IMR-90 (cell line): ENCODE measurements around the gene PLXNB3. TPM values are rescaled to one million over a fixed set of nuclear protein-coding genes. Genes with fewer than 3 reads are reported as not detected.

Experiments
- ATAC-seq: fragments of 200-7000 bp; cut with Tn5 transposase; 2 replicates; pipeline ENCODE4 v1.9.1; 2020; ENCODE audit warnings: low read depth, mild to moderate bottlenecking, moderate library complexity
- BruUV-seq: library from RNA; stranded (reverse); fragments of 400-500 nt; replicated peaks from 2 replicates; lab custom pipeline; 2021; lab: Mats Ljungman, UMichigan
- CTCF ChIA-PET: fragments of 300-600 bp; formaldehyde crosslinking; extraction: SDS; loops from one replicate; lab custom pipeline; 2021; ENCODE audit warnings: antibody characterized with exemption; lab: Yijun Ruan, JAX
- POLR2A ChIA-PET: fragments of 300-600 bp; sonication (Branson Sonifier 250); formaldehyde crosslinking; loops from one replicate; lab custom pipeline; 2022; ENCODE audit warnings: antibody characterized with exemption; ENCODE audit not compliant: unreplicated experiment; lab: Charles Lee
- DNase-seq: peaks from one replicate; pipeline ENCODE4 v3.0.0; 2013
- H2AFZ ChIP-seq: replicated peaks from 2 replicates; pipeline ENCODE3; 2013; ENCODE audit warnings: low read length, mild to moderate bottlenecking; ENCODE audit not compliant: poor library complexity
- H2AK5ac ChIP-seq: 2 replicates; pipeline ENCODE4 v1.6.1; 2013; ENCODE audit warnings: low read depth, low read length, inconsistent platforms
- H2AK9ac ChIP-seq: replicated peaks from 2 replicates; pipeline ENCODE3; 2013; ENCODE audit warnings: mild to moderate bottlenecking, low read depth, low read length, moderate library complexity; ENCODE audit not compliant: poor library complexity
- H2BK120ac ChIP-seq: 2 replicates; pipeline ENCODE4 v1.6.1; 2013; ENCODE audit warnings: low read depth, low read length, inconsistent platforms
- H2BK15ac ChIP-seq: 3 replicates; pipeline ENCODE4 v1.6.1; 2013; ENCODE audit warnings: low read depth, low read length, inconsistent platforms
- H2BK20ac ChIP-seq: 2 replicates; pipeline ENCODE4 v1.6.1; 2013; ENCODE audit warnings: low read depth, mild to moderate bottlenecking, inconsistent platforms, low read length, moderate library complexity
- H2BK5ac ChIP-seq: 2 replicates; pipeline ENCODE4 v1.6.1; 2013; ENCODE audit warnings: mild to moderate bottlenecking, low read depth, low read length, inconsistent platforms; ENCODE audit not compliant: poor library complexity, severe bottlenecking
- H3K14ac ChIP-seq: replicated peaks from 2 replicates; pipeline ENCODE4 v1.6.1; 2013; ENCODE audit warnings: low read depth, low read length, inconsistent platforms
- H3K18ac ChIP-seq: 2 replicates; pipeline ENCODE4 v1.6.1; 2013; ENCODE audit warnings: low read depth, low read length, control low read depth
- H3K23ac ChIP-seq: 2 replicates; pipeline ENCODE4 v1.6.1; 2013; ENCODE audit warnings: low read depth, low read length, inconsistent platforms
- H3K27ac ChIP-seq: 2 replicates; pipeline ENCODE4 v1.5.1; 2013; ENCODE audit warnings: mild to moderate bottlenecking, control low read depth, low read length; ENCODE audit not compliant: insufficient read depth
- H3K27me3 ChIP-seq: 2 replicates; pipeline ENCODE4 v1.6.1; 2013; ENCODE audit warnings: low read length; ENCODE audit not compliant: control insufficient read depth, insufficient read depth
- H3K36me3 ChIP-seq: 2 replicates; pipeline ENCODE4 v1.6.1; 2013; ENCODE audit warnings: low read length, mixed read lengths; ENCODE audit not compliant: control insufficient read depth, insufficient read depth
- H3K4ac ChIP-seq: 2 replicates; pipeline ENCODE4 v1.6.1; 2013; ENCODE audit warnings: low read depth, low read length, inconsistent platforms
- H3K4me1 ChIP-seq: 2 replicates; pipeline ENCODE4 v1.6.1; 2013; ENCODE audit warnings: low read length, mixed read lengths; ENCODE audit not compliant: control insufficient read depth, insufficient read depth
- H3K4me2 ChIP-seq: 2 replicates; pipeline ENCODE4 v1.6.1; 2013; ENCODE audit warnings: low read depth, mild to moderate bottlenecking, control low read depth, low read length, moderate library complexity
- H3K4me3 ChIP-seq: 2 replicates; pipeline ENCODE4 v1.5.1; 2013; ENCODE audit warnings: low read depth, mild to moderate bottlenecking, control low read depth, low read length, moderate library complexity; ENCODE audit not compliant: insufficient read depth
- H3K56ac ChIP-seq: 2 replicates; pipeline ENCODE4 v1.6.1; 2013; ENCODE audit warnings: low read length, inconsistent platforms; ENCODE audit not compliant: insufficient read depth; ENCODE audit errors: extremely low read depth
- H3K79me1 ChIP-seq, 2 experiments: 2 replicates each; pipeline ENCODE4 v1.6.1; 2013; ENCODE audit warnings: low read length in 2 of 2, inconsistent platforms in 1 of 2, low read depth in 1 of 2
- H3K9ac ChIP-seq: 2 replicates; pipeline ENCODE4 v1.6.1; 2013; ENCODE audit warnings: low read depth, low read length, control low read depth
- H3K9me1 ChIP-seq: 2 replicates; pipeline ENCODE4 v1.6.1; 2013; ENCODE audit warnings: low read length, inconsistent platforms; ENCODE audit not compliant: insufficient read depth
- H3K9me3 ChIP-seq: 2 replicates; pipeline ENCODE4 v1.6.1; 2013; ENCODE audit warnings: low read length; ENCODE audit not compliant: control insufficient read depth, insufficient read depth
- H4K20me1 ChIP-seq: 2 replicates; pipeline ENCODE4 v1.6.1; 2013; ENCODE audit warnings: low read length, inconsistent platforms; ENCODE audit not compliant: insufficient read depth
- H4K5ac ChIP-seq: 2 replicates; pipeline ENCODE4 v1.6.1; 2013; ENCODE audit warnings: mild to moderate bottlenecking, low read depth, low read length, control low read depth
- H4K8ac ChIP-seq, 2 experiments: 2 replicates each; pipeline ENCODE4 v1.6.1; 2013; ENCODE audit warnings: low read depth in 2 of 2, low read length in 2 of 2, control low read depth in 1 of 2, inconsistent platforms in 1 of 2
- H4K91ac ChIP-seq: 2 replicates; pipeline ENCODE4 v1.6.1; 2013; ENCODE audit warnings: low read depth, low read length, inconsistent platforms; ENCODE audit not compliant: insufficient read depth
- CEBPB ChIP-seq: IDR thresholded peaks from 2 replicates; pipeline ENCODE4 v1.6.1; 2012; ENCODE audit warnings: low read depth, low read length, improper control_type of control experiment
- CHD1 ChIP-seq: IDR thresholded peaks from 2 replicates; pipeline ENCODE4 v1.6.1; 2012; ENCODE audit warnings: low read depth, low read length, improper control_type of control experiment
- CTCF ChIP-seq: conservative IDR thresholded peaks from 2 replicates; pipeline ENCODE4 v1.5.1; 2012; ENCODE audit warnings: mild to moderate bottlenecking, low read depth, low read length, improper control_type of control experiment
- MAFK ChIP-seq: IDR thresholded peaks from 2 replicates; pipeline ENCODE4 v1.6.1; 2012; ENCODE audit warnings: low read depth, low read length, improper control_type of control experiment
- MXI1 ChIP-seq: IDR thresholded peaks from 2 replicates; pipeline ENCODE4 v1.6.1; 2012; ENCODE audit warnings: low read depth, mild to moderate bottlenecking, low read length, moderate library complexity, borderline replicate concordance
- NFE2L2 ChIP-seq: fragments of 150-350 bp; IDR thresholded peaks from 2 replicates; pipeline ENCODE4 v1.6.1; 2016; ENCODE audit warnings: low read depth, mild to moderate bottlenecking, low read length
- RAD21 ChIP-seq: IDR thresholded peaks from 2 replicates; pipeline ENCODE4 v1.6.1; 2012; ENCODE audit warnings: low read length, improper control_type of control experiment
- RCOR1 ChIP-seq: IDR thresholded peaks from 2 replicates; pipeline ENCODE4 v1.6.1; 2012; ENCODE audit warnings: mild to moderate bottlenecking, low read length, improper control_type of control experiment; ENCODE audit not compliant: insufficient replicate concordance
- RFX5 ChIP-seq: IDR thresholded peaks from 2 replicates; pipeline ENCODE4 v1.8.0; 2012; ENCODE audit warnings: low read depth, mild to moderate bottlenecking, low read length, moderate library complexity
- SMC3 ChIP-seq: fragments of 150-350 bp; IDR thresholded peaks from 2 replicates; pipeline ENCODE4 v1.6.1; 2016; ENCODE audit warnings: low read depth, mild to moderate bottlenecking, antibody characterized with exemption, low read length, moderate library complexity
- USF2 ChIP-seq: fragments of 150-350 bp; IDR thresholded peaks from 2 replicates; pipeline ENCODE4 v1.6.1; 2017; ENCODE audit warnings: mild to moderate bottlenecking, antibody characterized with exemption, low read length, low read depth
- WGBS, 2 experiments: methylation state at CpG; one replicate each; pipeline versions ENCODE4 v1.1.5 to v1.1.7; 2013; ENCODE audit warnings: missing lambda C conversion rate in 2 of 2; ENCODE audit not compliant: insufficient read length in 1 of 2; ENCODE audit errors: extremely low coverage in 2 of 2; 5-methylcytosine and 5-hydroxymethylcytosine counted together
- dilution Hi-C: fragments of 300-500 bp; cut with HindIII; formaldehyde crosslinking; loops from one replicate; pipeline ENCODE4 v1.14.3; 2018; ENCODE audit warnings: low sequenced_read_pairs; ENCODE audit not compliant: unreplicated experiment
- in situ Hi-C: fragments of 300-500 bp; cut with MboI; formaldehyde crosslinking; loops from 3 replicates; pipeline ENCODE4 v1.14.3; 2019; ENCODE audit warnings: low sequenced_read_pairs, inconsistent platforms, mixed read lengths
- intact Hi-C: fragments of 100-400 bp; cut with micrococcal nuclease; formaldehyde crosslinking; loops from 2 replicates; pipeline ENCODE4 v1.10.0; 2022
- polyA plus RNA-seq, 3 experiments: library from polyadenylated mRNA; depleted of rRNA; stranded (reverse); fragments of >200 nt; gene quantifications; 2 replicates each; pipeline ENCODE4 v1.2.3, GENCODE V29; 2012; ENCODE audit warnings: low replicate concordance in 1 of 3
- total RNA-seq: library from RNA; depleted of rRNA; stranded (reverse); fragments of >200 nt; gene quantifications from 2 replicates; pipeline ENCODE4 v1.2.3, GENCODE V29; 2012
- TF ChIP-seq, protein P1 (sequence below): fragments of 150-350 bp; IDR thresholded peaks from 2 replicates; pipeline ENCODE4 v1.6.1; 2016; ENCODE audit warnings: low read depth, mild to moderate bottlenecking, low read length, moderate library complexity, borderline replicate concordance

The PLXNB3 gene
- total and polyA plus RNA-seq, 2 of the 4 experiments (the other 2 are of a cell fraction), result 0.36 to 22.3 TPM

GRCh38 chrX:153719238-153719637 lies 44.8 kb upstream of the PLXNB3 start:
- intact Hi-C loops, result no loop called here
- Histone ChIP-seq H4K20me1 (peaks cover 14% of the 10 kb centered on the region), H2AFZ (no peak overlapping the region), H3K27ac (no peak overlapping the region), H3K56ac (no peak overlapping the region), H3K23ac (no peak overlapping the region), H2BK5ac (no peak overlapping the region), H3K4me2 (no peak overlapping the region), H3K18ac (no peak overlapping the region), H2BK20ac (no peak overlapping the region), H3K4me3 (no peak overlapping the region), H3K9me3 (no peaks in the 10 kb centered on the region), H3K9ac (no peak overlapping the region), H3K27me3 (no peaks in the 10 kb centered on the region), H4K5ac (no peak overlapping the region), H4K91ac (no peak overlapping the region), H3K14ac (no peak overlapping the region), H4K8ac (no peak overlapping the region), H3K4ac (no peak overlapping the region), H3K9me1 (no peaks in the 10 kb centered on the region; the same call in 1 of the 2 replicates), H3K36me3 (peaks cover 36% of the 10 kb centered on the region), H3K79me1 (peaks cover 5 to 12% of the 10 kb centered on the region in 2 experiments; a peak in 3 of 4 replicates), H2AK9ac (no peak overlapping the region), H2BK120ac (no peak overlapping the region), H3K4me1 (peaks cover 2% of the 10 kb centered on the region; the same call in 1 of the 2 replicates), H2AK5ac (no peak overlapping the region), H2BK15ac (no peak overlapping the region)
- no TSS peak for BruUV-seq
- no peak for DNase-seq
- dilution Hi-C loops, result no loop called here
- TF ChIP-seq NFE2L2 (no peak), CEBPB (no peak), SMC3 (no peak), MAFK (no peak), MXI1 (no peak), CHD1 (no peak), RCOR1 (no peak), RAD21 (no peak), RFX5 (no peak), CTCF (no peak), USF2 (no peak)
- TF ChIP-seq, protein P1, sequence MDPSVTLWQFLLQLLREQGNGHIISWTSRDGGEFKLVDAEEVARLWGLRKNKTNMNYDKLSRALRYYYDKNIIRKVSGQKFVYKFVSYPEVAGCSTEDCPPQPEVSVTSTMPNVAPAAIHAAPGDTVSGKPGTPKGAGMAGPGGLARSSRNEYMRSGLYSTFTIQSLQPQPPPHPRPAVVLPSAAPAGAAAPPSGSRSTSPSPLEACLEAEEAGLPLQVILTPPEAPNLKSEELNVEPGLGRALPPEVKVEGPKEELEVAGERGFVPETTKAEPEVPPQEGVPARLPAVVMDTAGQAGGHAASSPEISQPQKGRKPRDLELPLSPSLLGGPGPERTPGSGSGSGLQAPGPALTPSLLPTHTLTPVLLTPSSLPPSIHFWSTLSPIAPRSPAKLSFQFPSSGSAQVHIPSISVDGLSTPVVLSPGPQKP, result no peak
- in situ Hi-C loops, result no loop called here
- CTCF ChIA-PET, result no interaction called here
- no peak for ATAC-seq
- WGBS, 2 experiments, result no CpG with 5 or more reads among the region's 2 CpGs
- POLR2A ChIA-PET, result no interaction called here
